H1 (cell line): Measurements from ENCODE around the gene SON. TPM values are rescaled to one million over a fixed set of nuclear protein-coding genes. Genes with fewer than 3 reads are reported as not detected.

ENCODE experiments used
- CTCF ChIA-PET: fragments of 300-600 bp; sonication (Branson Sonifier 250); formaldehyde crosslinking; loops from one replicate; lab custom pipeline; 2021; ENCODE audit not compliant: partially characterized antibody; lab: Charles Lee
- POLR2A ChIA-PET: fragments of 300-600 bp; sonication (Branson Sonifier 250); formaldehyde crosslinking; loops from one replicate; lab custom pipeline; 2021; ENCODE audit warnings: inconsistent platforms; ENCODE audit not compliant: partially characterized antibody; lab: Charles Lee
- DNase-seq, 2 experiments: peaks; one replicate each; pipeline versions ENCODE4 v3.0.0 to v3.0.0-alpha.2; 2010 to 2022; ENCODE audit warnings: low spot score in 2 of 2, low read depth in 1 of 2, mixed read lengths in 1 of 2
- FAIRE-seq: peaks from 2 replicates; lab custom pipeline; 2011; peaks lifted over from hg19 to GRCh38; lab: Jason Lieb, UNC
- H2AFZ ChIP-seq: 2 replicates; pipeline ENCODE4 v1.8.1; 2012; ENCODE audit warnings: low read length, inconsistent platforms
- H2AK5ac ChIP-seq: 2 replicates; pipeline ENCODE4 v1.6.1; 2013; ENCODE audit warnings: low read depth, low read length
- H2BK120ac ChIP-seq: replicated peaks from 2 replicates; pipeline ENCODE3; 2013; ENCODE audit warnings: low read depth, low read length, inconsistent platforms
- H2BK12ac ChIP-seq: 2 replicates; pipeline ENCODE4 v1.6.1; 2013; ENCODE audit warnings: low read depth, low read length
- H2BK15ac ChIP-seq: 2 replicates; pipeline ENCODE4 v1.6.1; 2013; ENCODE audit warnings: low read length
- H2BK20ac ChIP-seq: 2 replicates; pipeline ENCODE4 v1.6.1; 2013; ENCODE audit warnings: low read length
- H2BK5ac ChIP-seq: 2 replicates; pipeline ENCODE4 v1.6.1; 2013; ENCODE audit warnings: low read depth, low read length
- H3K14ac ChIP-seq: 2 replicates; pipeline ENCODE4 v1.6.1; 2013; ENCODE audit warnings: inconsistent platforms; ENCODE audit not compliant: insufficient read length
- H3K18ac ChIP-seq: 2 replicates; pipeline ENCODE4 v1.6.1; 2013; ENCODE audit warnings: low read length; ENCODE audit errors: extremely low read depth
- H3K23ac ChIP-seq: 2 replicates; pipeline ENCODE4 v1.6.1; 2013; ENCODE audit warnings: inconsistent platforms; ENCODE audit not compliant: insufficient read length
- H3K23me2 ChIP-seq: 2 replicates; pipeline ENCODE4 v1.6.1; 2013; ENCODE audit warnings: low read depth, low read length
- H3K27ac ChIP-seq: 2 replicates; pipeline ENCODE4 v1.6.1; 2011; ENCODE audit warnings: low read depth, low read length, inconsistent platforms
- H3K27me3 ChIP-seq, 4 experiments: replicated peaks in 1 of 4; 1 replicate in 1 of 4; 2 replicates in 3 of 4; pipeline versions ENCODE4 v1.6.1 to v1.8.1; 2011 to 2013; ENCODE audit warnings: low read length in 3 of 4, mild to moderate bottlenecking in 3 of 4, inconsistent platforms in 2 of 4, mixed read lengths in 2 of 4, moderate library complexity in 1 of 4; ENCODE audit not compliant: control insufficient read depth in 3 of 4, insufficient read depth in 3 of 4; ENCODE audit errors: extremely low read depth in 1 of 4
- H3K36me3 ChIP-seq, 4 experiments: 2 replicates each; pipeline versions ENCODE4 v1.6.1 to v1.8.1; 2011 to 2013; ENCODE audit warnings: mild to moderate bottlenecking in 4 of 4, low read length in 3 of 4, moderate library complexity in 2 of 4, control low read depth in 1 of 4, inconsistent platforms in 1 of 4; ENCODE audit not compliant: insufficient read depth in 4 of 4, control insufficient read depth in 2 of 4
- H3K4ac ChIP-seq: replicated peaks from 2 replicates; pipeline ENCODE3; 2013; ENCODE audit warnings: low read length, low read depth, mixed read lengths, inconsistent platforms; ENCODE audit not compliant: insufficient read length
- H3K4me1 ChIP-seq, 4 experiments: replicated peaks in 1 of 4; 1 replicate in 1 of 4; 2 replicates in 3 of 4; pipeline versions ENCODE4 v1.6.1 to v1.8.1; 2011 to 2013; ENCODE audit warnings: low read length in 3 of 4, inconsistent platforms in 2 of 4, mixed read lengths in 1 of 4; ENCODE audit not compliant: insufficient read depth in 4 of 4, control insufficient read depth in 3 of 4
- H3K4me2 ChIP-seq, 2 experiments: 2 replicates each; pipeline versions ENCODE4 v1.6.1 to v1.8.1; 2011 to 2013; ENCODE audit warnings: low read depth in 2 of 2, low read length in 2 of 2, control low read depth in 1 of 2, inconsistent platforms in 1 of 2, mild to moderate bottlenecking in 1 of 2; ENCODE audit not compliant: insufficient read depth in 1 of 2
- H3K4me3 ChIP-seq, 4 experiments: fragments of 200-600, 300-600 bp in 1 of 4; sonication (generic), shearing (Covaris generic), sonication (Bioruptor Twin) in 1 of 4; 2 replicates each; pipeline versions ENCODE4 v1.5.1 to v1.8.1; 2011 to 2016; ENCODE audit warnings: low read length in 4 of 4, low read depth in 3 of 4, control low read depth in 2 of 4, inconsistent platforms in 2 of 4, mild to moderate bottlenecking in 2 of 4, mixed read lengths in 1 of 4, moderate library complexity in 1 of 4; ENCODE audit not compliant: insufficient read depth in 2 of 4; ENCODE audit errors: extremely low read depth in 1 of 4
- H3K56ac ChIP-seq: replicated peaks from 2 replicates; pipeline ENCODE3; 2013; ENCODE audit warnings: low read depth, mild to moderate bottlenecking, mixed read lengths, low read length, inconsistent platforms; ENCODE audit not compliant: insufficient read length
- H3K79me1 ChIP-seq: 2 replicates; pipeline ENCODE4 v1.6.1; 2013; ENCODE audit warnings: low read depth, low read length, control low read depth
- H3K79me2 ChIP-seq, 2 experiments: 2 replicates each; pipeline versions ENCODE4 v1.6.1 to v1.8.1; 2012 to 2013; ENCODE audit warnings: low read length in 2 of 2, mild to moderate bottlenecking in 2 of 2, inconsistent platforms in 1 of 2; ENCODE audit not compliant: insufficient read depth in 2 of 2, control insufficient read depth in 1 of 2
- H3K9ac ChIP-seq, 4 experiments: replicated peaks in 1 of 4; 1 replicate in 1 of 4; 2 replicates in 3 of 4; pipeline versions ENCODE4 v1.6.1 to v1.8.1; 2011 to 2013; ENCODE audit warnings: low read depth in 3 of 4, low read length in 3 of 4, control low read depth in 2 of 4, mild to moderate bottlenecking in 2 of 4, moderate library complexity in 2 of 4, inconsistent platforms in 1 of 4; ENCODE audit errors: extremely low read depth in 1 of 4
- H3K9me3 ChIP-seq, 2 experiments: 2 replicates each; pipeline versions ENCODE4 v1.6.1 to v1.8.1; 2012 to 2013; ENCODE audit warnings: mild to moderate bottlenecking in 2 of 2, moderate library complexity in 2 of 2, control low read depth in 1 of 2, inconsistent platforms in 1 of 2, low read depth in 1 of 2, low read length in 1 of 2, mixed read lengths in 1 of 2; ENCODE audit not compliant: insufficient read depth in 2 of 2
- H4K20me1 ChIP-seq, 2 experiments: replicated peaks in 1 of 2; 2 replicates each; pipeline versions ENCODE3 to v1.8.1; 2011 to 2013; ENCODE audit warnings: inconsistent platforms in 2 of 2, low read length in 2 of 2, mild to moderate bottlenecking in 1 of 2; ENCODE audit not compliant: insufficient read depth in 2 of 2, control insufficient read depth in 1 of 2
- H4K5ac ChIP-seq: 2 replicates; pipeline ENCODE4 v1.6.1; 2013; ENCODE audit warnings: low read length, low read depth, mixed read lengths, inconsistent platforms; ENCODE audit not compliant: insufficient read length
- H4K8ac ChIP-seq: 2 replicates; pipeline ENCODE4 v1.8.0; 2013; ENCODE audit warnings: mild to moderate bottlenecking, moderate library complexity, low read length, inconsistent platforms; ENCODE audit not compliant: insufficient read depth; ENCODE audit errors: extremely low read depth
- H4K91ac ChIP-seq: replicated peaks from 2 replicates; pipeline ENCODE3; 2013; ENCODE audit warnings: low read length, mixed read lengths, inconsistent platforms; ENCODE audit not compliant: insufficient read length
- CBX8 ChIP-seq: fragments of 300-800, 300-1000 bp; sonication (generic); IDR thresholded peaks from 2 replicates; pipeline ENCODE4 v1.7.1; 2016; ENCODE audit warnings: low read depth, low read length, borderline replicate concordance
- CEBPB ChIP-seq: IDR thresholded peaks from 2 replicates; pipeline ENCODE4 v1.6.1; 2012; ENCODE audit warnings: low read depth, low read length
- CREB1 ChIP-seq: IDR thresholded peaks from 2 replicates; pipeline ENCODE4 v1.6.1; 2012; ENCODE audit warnings: inconsistent platforms
- GABPA ChIP-seq: IDR thresholded peaks from 2 replicates; pipeline ENCODE4 v1.6.1; 2011; ENCODE audit warnings: mild to moderate bottlenecking, low read length, moderate library complexity, borderline replicate concordance; ENCODE audit not compliant: insufficient read depth
- HDAC2 ChIP-seq, 2 experiments: fragments of 300-600 bp in 1 of 2; sonication (generic) in 1 of 2; IDR thresholded peaks; 2 replicates each; pipeline ENCODE4 v1.6.1; 2011 to 2012; ENCODE audit warnings: low read depth in 2 of 2, low read length in 2 of 2, mild to moderate bottlenecking in 2 of 2, moderate library complexity in 2 of 2, borderline replicate concordance in 1 of 2, inconsistent platforms in 1 of 2
- POLR2A ChIP-seq, 2 experiments: IDR thresholded peaks; 1 replicate in 1 of 2; 2 replicates in 1 of 2; pipeline ENCODE4 v1.6.1; 2011; ENCODE audit warnings: low read depth in 2 of 2, low read length in 2 of 2, mild to moderate bottlenecking in 2 of 2; ENCODE audit errors: control extremely low read depth in 1 of 2
- RNF2 ChIP-seq: fragments of 200-900, 300-1000 bp; sonication (generic); IDR thresholded peaks from 2 replicates; pipeline ENCODE4 v1.7.1; 2016; ENCODE audit warnings: borderline replicate concordance, low read depth, mild to moderate bottlenecking, antibody characterized with exemption, low read length; ENCODE audit not compliant: poor library complexity, severe bottlenecking; ENCODE audit errors: missing control alignments
- WGBS, 2 experiments: shearing (Covaris generic) in 1 of 2; methylation state at CpG; one replicate each; pipeline versions ENCODE4 v1.1.6 to v1.1.7; 2013 to 2015; ENCODE audit warnings: low lambda C conversion rate in 2 of 2, mixed read lengths in 2 of 2, inconsistent platforms in 1 of 2, low coverage in 1 of 2, missing lambda C conversion rate in 1 of 2; ENCODE audit not compliant: insufficient replicate concordance in 2 of 2, insufficient coverage in 1 of 2, insufficient read length in 1 of 2; ENCODE audit errors: extremely low coverage in 1 of 2, missing lambda C conversion rate in 1 of 2; 5-methylcytosine and 5-hydroxymethylcytosine counted together
- polyA plus RNA-seq, 7 experiments: library from polyadenylated mRNA; depleted of rRNA in 3 of 7; stranded (reverse) in 5 of 7; unstranded in 2 of 7; fragments of >200 nt in 5 of 7; fragments of 200-250 nt in 2 of 7; gene quantifications; 1 replicate in 5 of 7; 2 replicates in 1 of 7; 4 replicates in 1 of 7; pipeline versions ENCODE4 v1.2.1 to v1.2.3, GENCODE V29; 2011 to 2013; ENCODE audit warnings: missing spikeins in 2 of 7, mixed read lengths in 2 of 7
- total RNA-seq: library from RNA; stranded (reverse); fragmentation: NEBNext Ultra II Directional; extraction: Animal tissue kit (Norgen Biotek cat#: 25700); gene quantifications from 2 replicates; pipeline ENCODE4 v1.2.1, GENCODE V29; 2021

Gene SON
- total and polyA plus RNA-seq, 2 of the 8 experiments (the other 6 are each of a cell fraction or from before 2014, with no cell fraction given) = 122 to 274 TPM

- ChIA-PET POLR2A (interaction anchor here (1.6 kb wide), 1 partner anchor 10 kb away, joined by 4 read pairs; no protein-coding TSS in a partner anchor), CTCF (interaction anchor here (0.6 to 2.5 kb wide), 5 partner anchors 10 to 308 kb away, joined by 3 to 13 read pairs (median 3); no protein-coding TSS in a partner anchor)
- Histone ChIP-seq H3K9me3 (no peaks in the 10 kb centered on the region), H3K4me2 (no peak overlapping the region), H2AFZ (no peak overlapping the region), H3K27me3 (no peaks in the 10 kb centered on the region), H3K79me1 (no peaks in the 10 kb centered on the region), H2AK5ac (no peak overlapping the region), H3K79me2 (peaks cover 0 to 23% of the 10 kb centered on the region in 2 experiments; a peak in 2 of 4 replicates), H2BK12ac (no peak overlapping the region), H4K5ac (no peak overlapping the region), H3K23me2 (peaks cover 10% of the 10 kb centered on the region; the same call in 1 of the 2 replicates), H4K91ac (no peak overlapping the region), H4K8ac (no peak overlapping the region), H4K20me1 (no peaks in the 10 kb centered on the region), H3K18ac (no peak overlapping the region), H3K27ac (no peak overlapping the region), H2BK5ac (no peak overlapping the region), H2BK120ac (no peak overlapping the region), H3K4me3 (no peak overlapping the region), H3K4ac (no peak overlapping the region), H3K36me3 (peaks cover 2 to 35% (median 4%) of the 10 kb centered on the region in 4 experiments; a peak in 4 of 8 replicates), H3K14ac (no peak overlapping the region), H2BK15ac (no peak overlapping the region), H3K4me1 (peaks cover 0 to 2% (median under 1%) of the 10 kb centered on the region in 4 experiments; a peak in 2 of 7 replicates), H3K23ac (no peak overlapping the region), H3K56ac (no peak overlapping the region), H3K9ac (no peak overlapping the region), H2BK20ac (no peak overlapping the region)
- no peak for DNase-seq
- WGBS, 2 experiments = 93% methylated on average over 3 of the region's 3 CpGs; no CpG with 5 or more reads in 1 of the 2 experiments
- TF ChIP-seq RNF2 (no peak), POLR2A (IDR thresholded peaks at IDR 0.05; ENCODE audit: control extremely low read depth in 1 of 2, low read depth in 2 of 2, low read length in 2 of 2) (no peak), GABPA (no peak), HDAC2 (IDR thresholded peaks at IDR 0.05; ENCODE audit: borderline replicate concordance in 1 of 2, low read depth in 2 of 2, low read length in 2 of 2) (no peak), CREB1 (no peak), CEBPB (no peak), CBX8 (no peak)
- FAIRE-seq = no peak
Observed at GRCh38 chr21:33584455-33584854, 41.6 kb downstream of the SON start.
